Colon (tissue), 2 donors: Measurements from ENCODE around the gene APEX1.
"Not testable (repeated sequence)": the region's sequence is repeated elsewhere in the genome, so short reads cannot be mapped to it uniquely, and the experiment has no call there.

Experiments used
- FAIRE-seq: peaks from 2 replicates; lab custom pipeline; 2012; peaks lifted over from hg19 to GRCh38; lab: Jason Lieb, UNC
- donor health status: control.
- donor health status: control.

Gene APEX1

GRCh38 chr14:20472536-20473169 is 17.6 kb downstream of the APEX1 start:
- FAIRE-seq, result no peak

DNA sequence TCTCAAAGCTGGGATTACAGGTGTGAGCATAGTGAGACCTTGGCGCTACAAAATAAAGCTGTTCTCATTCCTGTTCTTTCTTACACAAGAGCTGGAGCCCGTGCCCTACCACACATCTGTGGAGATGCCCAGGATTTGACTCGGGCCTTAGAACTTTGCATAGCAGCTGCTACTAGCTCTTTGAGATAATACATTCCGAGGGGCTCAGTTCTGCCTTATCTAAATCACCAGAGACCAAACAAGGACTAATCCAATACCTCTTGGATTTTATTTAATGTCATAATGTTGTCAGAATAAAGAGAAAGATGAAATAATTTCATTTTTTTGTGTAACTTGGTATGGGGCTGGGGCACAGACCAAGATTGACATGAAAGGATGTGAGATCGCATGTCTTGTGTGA is 21.8 kb downstream of the APEX1 start:
- FAIRE-seq, result no peak

DNA sequence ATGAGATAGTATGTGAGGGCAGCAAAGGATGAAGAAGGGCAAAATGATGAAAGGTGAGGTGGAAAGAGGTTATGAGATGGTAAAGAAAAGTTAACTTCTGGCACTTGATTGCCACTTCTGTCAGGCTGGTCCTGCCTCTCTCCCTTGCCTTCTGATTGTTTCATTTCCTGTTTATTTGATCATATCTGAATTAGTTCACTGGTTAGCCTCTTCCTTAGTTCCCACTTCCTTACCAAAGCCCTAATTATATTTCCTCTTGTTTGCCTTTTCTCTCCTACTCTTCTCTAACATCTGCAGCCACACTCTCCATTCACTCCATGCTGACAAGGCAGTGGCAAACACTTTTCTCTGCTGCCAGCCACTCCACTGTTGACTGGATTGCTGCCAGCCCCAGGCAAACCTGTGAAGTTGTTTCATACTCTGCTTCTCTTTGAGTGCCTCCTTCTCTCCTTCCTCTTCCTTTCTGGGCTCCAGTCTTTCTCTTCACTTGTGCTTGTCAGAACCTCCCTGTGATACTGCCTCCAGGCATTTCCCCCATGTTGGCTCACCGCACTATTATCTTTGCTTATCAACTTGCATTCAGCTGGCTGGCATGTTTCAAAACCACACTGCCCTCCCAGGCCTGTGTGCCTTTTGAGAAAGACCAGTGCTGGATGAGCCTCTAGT is 22.3 kb downstream of the APEX1 start:
- no peak for FAIRE-seq

DNA sequence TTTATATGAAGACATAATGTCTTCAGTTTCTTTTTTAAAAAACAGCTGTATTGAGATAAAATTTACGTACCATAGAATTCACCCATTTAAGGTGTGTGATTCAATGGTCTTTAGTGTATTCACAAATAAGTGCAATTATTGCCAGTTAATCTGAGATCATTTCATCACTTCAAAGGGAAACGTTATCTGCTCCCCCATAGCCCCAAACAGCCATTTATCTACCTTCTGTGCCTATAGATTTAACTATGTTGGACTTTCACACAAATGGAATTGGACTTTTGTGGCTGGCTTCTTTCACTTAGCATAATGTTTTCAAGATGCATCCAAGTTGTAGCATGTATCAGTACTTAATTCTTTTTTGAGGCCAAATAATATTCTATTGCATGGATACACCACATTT is 23.9 kb downstream of the APEX1 start:
- FAIRE-seq, result no peak

GRCh38 chr14:20482382-20482781 is 27.4 kb downstream of the APEX1 start:
- FAIRE-seq, result no peak

DNA sequence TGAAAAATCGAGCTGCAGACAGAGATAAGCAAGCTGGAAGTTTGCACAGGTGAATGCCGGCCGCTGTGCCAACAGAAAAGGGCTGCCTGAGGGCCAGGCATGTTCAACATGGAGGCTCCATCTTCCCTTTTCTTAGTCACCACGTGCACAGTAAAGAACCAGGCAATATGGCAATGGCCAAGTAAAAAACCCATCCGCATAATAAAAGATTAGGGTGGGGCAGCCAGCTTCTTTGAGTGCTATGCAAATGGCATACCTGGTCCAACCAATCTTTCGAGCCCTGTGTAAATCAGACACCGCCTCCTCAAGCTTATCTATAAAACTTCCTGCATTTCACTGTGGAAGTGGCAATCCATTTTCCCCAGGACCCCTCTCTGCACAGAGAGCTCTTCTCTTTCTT is 30.9 kb downstream of the APEX1 start:
- FAIRE-seq, result no peak

GRCh38 chr14:20486684-20487395 is 31.8 kb downstream of the APEX1 start:
- FAIRE-seq, result no peak

DNA sequence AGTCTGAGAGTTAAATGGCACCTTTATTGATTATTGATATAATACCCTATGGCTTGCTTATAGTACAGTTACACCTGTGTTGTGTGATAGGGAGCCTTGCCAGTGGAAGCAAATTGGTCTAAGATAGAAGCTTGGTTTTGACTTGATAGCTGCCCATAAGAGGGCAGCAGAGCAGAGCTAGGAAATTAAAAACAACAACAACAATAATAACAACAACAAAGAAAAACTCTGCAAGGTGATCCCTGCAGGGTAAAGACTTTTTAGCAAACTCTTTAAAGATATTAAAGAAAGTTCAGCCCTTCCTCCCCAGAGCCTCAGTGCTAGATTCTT is 32.3 kb downstream of the APEX1 start:
- FAIRE-seq, result no peak

- FAIRE-seq, result no peak
Measured at GRCh38 chr14:20489093-20489994, 34.3 kb downstream of the APEX1 start.

DNA sequence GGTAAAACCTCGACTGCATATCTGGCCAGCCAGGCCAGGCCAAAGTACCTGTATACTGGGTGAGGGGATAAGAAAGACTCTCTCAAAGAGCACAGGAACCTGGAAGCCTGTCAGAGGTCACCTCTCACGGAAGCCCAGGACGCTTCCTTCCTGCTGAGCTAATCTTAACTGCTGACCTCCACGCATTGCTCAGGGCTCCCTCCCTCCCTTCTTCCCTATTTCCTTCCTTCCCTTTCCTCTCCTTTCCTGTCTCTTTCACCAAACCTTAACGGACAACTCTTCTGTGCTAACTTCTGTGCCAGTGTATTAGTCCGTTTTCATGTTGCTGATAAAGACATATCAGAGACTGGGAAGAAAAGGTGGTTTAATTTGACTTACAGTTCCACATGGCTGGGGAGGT is 35.5 kb downstream of the APEX1 start:
- no peak for FAIRE-seq

- FAIRE-seq, result no peak
Measured at GRCh38 chr14:20492486-20492885, 37.5 kb downstream of the APEX1 start.

- FAIRE-seq, result no peak
Measured at GRCh38 chr14:20493634-20494033, 38.6 kb downstream of the APEX1 start.

- no peak for FAIRE-seq
Measured at GRCh38 chr14:20494935-20495766, 40.1 kb downstream of the APEX1 start.

GRCh38 chr14:20498622-20499021 is 43.6 kb downstream of the APEX1 start:
- FAIRE-seq, result no peak

- FAIRE-seq, result no peak
Measured at GRCh38 chr14:20499108-20499507, 44.1 kb downstream of the APEX1 start.

GRCh38 chr14:20499881-20500280 is 44.9 kb downstream of the APEX1 start:
- no peak for FAIRE-seq

DNA sequence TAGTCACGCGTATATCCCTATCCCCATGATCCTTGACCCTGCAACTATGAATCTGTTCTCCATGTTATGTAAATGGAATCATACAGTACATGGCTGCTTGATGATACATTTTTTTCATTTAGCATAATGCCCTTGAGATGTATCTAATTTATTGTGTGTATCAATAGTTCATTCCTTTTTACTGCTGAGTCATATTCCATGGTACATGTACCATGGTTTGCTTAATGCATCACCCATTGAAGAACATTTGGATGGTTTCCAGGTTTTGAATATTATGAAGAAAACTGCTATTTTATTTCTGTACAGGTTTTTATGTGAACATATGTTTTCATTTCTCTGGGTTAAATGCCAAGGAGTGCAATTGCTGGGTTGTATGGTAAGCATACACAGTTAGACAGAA is 46.3 kb downstream of the APEX1 start:
- no peak for FAIRE-seq

DNA sequence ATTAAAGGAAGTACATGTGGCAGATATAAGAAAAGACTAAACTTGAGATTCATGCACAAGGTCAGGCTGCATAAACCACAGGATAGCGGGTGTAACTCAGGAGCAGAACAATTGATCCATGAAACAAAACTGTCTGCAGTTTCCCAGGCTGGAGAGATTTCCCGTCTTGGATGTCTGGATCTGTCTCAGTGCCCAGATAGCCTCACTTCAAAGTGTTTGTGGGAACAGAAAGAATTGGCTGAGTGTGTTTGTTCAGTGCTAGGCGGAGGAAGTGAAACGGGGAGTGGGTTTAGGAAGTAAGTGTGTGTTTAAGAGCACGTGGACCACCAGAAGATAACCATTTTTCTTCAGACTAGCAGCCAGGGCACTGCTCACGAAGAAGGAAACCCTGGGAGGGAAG is 48.9 kb downstream of the APEX1 start:
- no peak for FAIRE-seq

DNA sequence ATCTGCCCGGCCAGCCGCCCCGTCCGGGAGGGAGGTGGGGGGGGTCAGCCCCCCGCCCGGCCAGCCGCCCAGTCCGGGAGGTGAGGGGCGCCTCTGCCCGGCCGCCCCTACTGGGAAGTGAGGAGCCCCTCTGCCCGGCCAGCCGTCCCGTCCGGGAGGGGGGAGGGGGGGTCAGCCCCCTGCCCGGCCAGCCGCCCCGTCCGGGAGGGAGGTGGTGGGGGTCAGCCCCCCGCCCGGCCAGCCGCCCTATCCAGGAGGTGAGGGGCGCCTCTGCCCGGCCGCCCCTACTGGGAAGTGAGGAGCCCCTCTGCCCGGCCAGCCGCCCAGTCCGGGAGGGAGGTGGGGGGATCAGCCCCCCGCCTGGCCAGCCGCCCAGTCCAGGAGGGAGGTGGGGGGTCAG is 51.2 kb downstream of the APEX1 start:
- not testable (repeated sequence) for FAIRE-seq

DNA sequence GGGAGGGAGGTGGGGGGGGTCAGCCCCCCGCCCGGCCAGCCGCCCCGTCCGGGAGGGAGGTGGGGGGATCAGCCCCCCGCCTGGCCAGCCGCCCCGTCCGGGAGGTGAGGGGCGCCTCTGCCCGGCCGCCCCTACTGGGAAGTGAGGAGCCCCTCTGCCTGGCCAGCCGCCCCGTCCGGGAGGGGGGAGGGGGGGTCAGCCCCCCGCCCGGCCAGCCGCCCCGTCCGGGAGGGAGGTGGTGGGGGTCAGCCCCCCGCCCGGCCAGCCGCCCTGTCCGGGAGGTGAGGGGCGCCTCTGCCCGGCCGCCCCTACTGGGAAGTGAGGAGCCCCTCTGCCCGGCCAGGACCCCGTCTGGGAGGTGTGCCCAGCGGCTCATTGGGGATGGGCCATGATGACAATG is 51.7 kb downstream of the APEX1 start:
- FAIRE-seq, result not testable (repeated sequence)
